ENCODE results near the gene TUT1.
"Not testable (repeated sequence)": the region's sequence is repeated elsewhere in the genome, so short reads cannot be mapped to it uniquely, and the experiment has no call there.

The TUT1 gene

GRCh38 chr11:62605467-62605866 is 14.1 kb upstream of the TUT1 start:
- no peak for DNase-seq (ENCODE audit: low read depth in 2 of 2)

- no peak for DNase-seq (ENCODE audit: low read depth in 2 of 2)
Measured at GRCh38 chr11:62604460-62605120, 13.3 kb upstream of the TUT1 start.

- DNase-seq (ENCODE audit: low read depth in 2 of 2): no peak
Measured at GRCh38 chr11:62603776-62604299, 12.5 kb upstream of the TUT1 start.

GRCh38 chr11:62603072-62603408 is 11.7 kb upstream of the TUT1 start:
- DNase-seq (ENCODE audit: low read depth in 2 of 2): no peak

- DNase-seq (ENCODE audit: low read depth in 2 of 2): no peak
Measured at GRCh38 chr11:62602141-62603071, 11.1 kb upstream of the TUT1 start.

GRCh38 chr11:62601372-62602140 is 10.2 kb upstream of the TUT1 start, which contains the start of gene MTA2:
MTA2 (minus strand) TSS chr11:62601865; CDS start chr11:62601450, 415 bp downstream.
- peak; percentile 98 to 99 for DNase-seq (ENCODE audit: low read depth in 2 of 2)

GRCh38 chr11:62601122-62601371 is 9.7 kb upstream of the TUT1 start:
- no peak for DNase-seq (ENCODE audit: low read depth in 2 of 2)

GRCh38 chr11:62600367-62601121 is 9.2 kb upstream of the TUT1 start:
- no peak for DNase-seq (ENCODE audit: low read depth in 2 of 2)

- no peak for DNase-seq (ENCODE audit: low read depth in 2 of 2)
Measured at GRCh38 chr11:62599901-62600300, 8.6 kb upstream of the TUT1 start.

- DNase-seq (ENCODE audit: low read depth in 2 of 2): peak; percentile 87 to 93
Measured at GRCh38 chr11:62599069-62599696, 7.9 kb upstream of the TUT1 start.

GRCh38 chr11:62595124-62595523 is 3.8 kb upstream of the TUT1 start:
- DNase-seq (ENCODE audit: low read depth in 2 of 2): no peak

GRCh38 chr11:62593434-62594044 is 2.2 kb upstream of the TUT1 start:
- DNase-seq (ENCODE audit: low read depth in 2 of 2): peak; percentile 42 to 62

GRCh38 chr11:62592989-62593421 is 1.7 kb upstream of the TUT1 start:
- no peak for DNase-seq (ENCODE audit: low read depth in 2 of 2)

GRCh38 chr11:62592146-62592815 is 958 bp upstream of the TUT1 start:
- DNase-seq (ENCODE audit: low read depth in 2 of 2): no peak

- DNase-seq (ENCODE audit: low read depth in 2 of 2): no peak
Measured at GRCh38 chr11:62588966-62589637, 2.2 kb downstream of the TUT1 start.

GRCh38 chr11:62585356-62585755 is 6.0 kb downstream of the TUT1 start:
- DNase-seq (ENCODE audit: low read depth in 2 of 2): not testable (repeated sequence)

- DNase-seq (ENCODE audit: low read depth in 2 of 2): not testable (repeated sequence)
Measured at GRCh38 chr11:62581735-62582134, 9.6 kb downstream of the TUT1 start.

- DNase-seq (ENCODE audit: low read depth in 2 of 2): no peak
Measured at GRCh38 chr11:62580959-62581715, 10.2 kb downstream of the TUT1 start.

- DNase-seq (ENCODE audit: low read depth in 2 of 2): no peak
Measured at GRCh38 chr11:62579252-62579651, 12.1 kb downstream of the TUT1 start.

Measured in stimulated activated CD4-positive, alpha-beta T cell treated with anti-CD3 and anti-CD28 coated beads, Interleukin-1b, Interleukin-23, amount 100 ng/mL, for 1 hour (primary cell).